GM19043 (cell line): ENCODE measurements around the gene TOX2.

Experiments
- ATAC-seq: cut with Tn5 transposase; IDR thresholded peaks from one replicate; pipeline ENCODE4 v1.9.1; 2021; ENCODE audit warnings: low read depth; ENCODE audit not compliant: unreplicated experiment

The TOX2 gene

GRCh38 chr20:43994486-43995100, 79.9 kb downstream of the TOX2 start:
- no peak for ATAC-seq

- no peak for ATAC-seq
Measured at GRCh38 chr20:43995645-43996044, 81.0 kb downstream of the TOX2 start.

DNA sequence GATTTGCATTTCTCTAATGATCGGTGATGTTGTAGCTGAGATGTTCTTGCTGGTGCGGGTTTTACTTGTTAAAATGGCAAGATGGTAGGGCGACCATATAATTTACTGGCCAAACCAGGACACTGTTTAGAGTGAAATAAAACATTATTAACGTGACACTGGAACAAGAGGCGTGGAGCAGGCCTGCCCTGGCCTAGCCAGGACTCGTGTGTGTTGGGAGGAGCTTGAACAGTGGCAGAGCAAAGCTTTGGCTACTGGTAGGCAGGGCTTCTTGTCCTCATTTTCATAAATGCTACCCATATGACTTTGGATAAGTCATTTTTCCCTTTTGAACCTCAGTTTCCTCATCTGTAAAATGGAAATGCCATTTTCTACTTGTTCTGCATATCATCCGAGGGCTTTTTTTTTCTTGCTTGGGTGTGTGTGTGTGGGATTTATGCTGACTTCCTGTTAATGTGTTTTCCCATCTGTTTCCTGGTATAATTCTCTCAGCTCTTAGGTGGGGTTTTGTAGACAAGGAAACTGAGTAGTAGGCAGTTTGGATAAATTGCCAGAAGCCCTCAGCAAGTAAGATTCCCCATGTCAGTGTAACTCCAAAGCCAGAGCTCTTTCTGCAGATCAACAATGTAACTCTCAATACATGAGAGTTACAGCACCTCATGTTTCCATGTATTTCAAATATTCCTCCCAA, 81.7 kb downstream of the TOX2 start:
- ATAC-seq = no peak

GRCh38 chr20:43999848-44000247, 85.2 kb downstream of the TOX2 start:
- no peak for ATAC-seq

GRCh38 chr20:44001667-44002596, 87.3 kb downstream of the TOX2 start:
- peak; percentile 67 for ATAC-seq

GRCh38 chr20:44002861-44003260, 88.2 kb downstream of the TOX2 start:
- no peak for ATAC-seq

DNA sequence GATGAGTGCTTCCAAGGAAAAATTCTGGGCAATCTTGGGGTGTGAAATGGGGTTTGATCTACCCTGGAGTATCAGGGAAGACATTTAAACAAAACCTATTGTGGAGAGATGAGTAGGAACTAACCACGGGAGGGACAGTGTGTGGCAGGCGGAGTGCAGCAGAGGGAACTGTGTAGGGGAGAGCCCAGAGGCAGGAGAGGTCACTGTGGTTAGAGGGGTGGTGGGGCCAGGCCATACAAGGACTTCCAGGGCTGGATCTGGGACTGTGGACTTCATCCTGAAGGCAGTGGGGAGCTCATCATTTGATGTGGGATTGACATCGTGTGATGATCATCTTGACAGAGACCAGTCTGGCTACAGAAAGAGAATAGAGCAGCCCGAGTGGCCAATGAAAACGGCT, 89.0 kb downstream of the TOX2 start:
- no peak for ATAC-seq

- no peak for ATAC-seq
Measured at GRCh38 chr20:44004306-44004915, 89.8 kb downstream of the TOX2 start.

GRCh38 chr20:44005661-44006060, 91.0 kb downstream of the TOX2 start:
- ATAC-seq = no peak

DNA sequence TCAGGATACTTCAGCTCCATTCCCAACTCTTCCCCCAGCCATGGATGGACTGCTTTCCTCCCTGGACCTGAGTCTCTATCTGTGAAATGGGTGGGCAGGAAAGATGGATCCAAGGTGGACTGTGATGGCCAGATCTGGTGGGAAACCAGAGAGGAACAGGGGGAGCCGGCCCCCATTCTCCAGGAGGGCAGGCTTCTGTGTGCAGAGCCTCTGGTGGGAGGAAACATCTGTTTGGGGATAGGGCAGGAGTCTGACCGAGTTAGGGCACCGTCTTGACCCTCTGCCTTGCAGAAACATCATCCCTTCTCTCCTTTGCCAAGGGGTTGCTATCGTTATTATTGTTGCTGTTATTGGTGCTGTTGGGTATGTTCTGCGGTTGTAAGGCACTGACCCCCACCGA, 91.5 kb downstream of the TOX2 start:
- no peak for ATAC-seq

GRCh38 chr20:44006578-44006977, 91.9 kb downstream of the TOX2 start:
- no peak for ATAC-seq

- no peak for ATAC-seq
Measured at GRCh38 chr20:44008806-44009678, 94.4 kb downstream of the TOX2 start.

DNA sequence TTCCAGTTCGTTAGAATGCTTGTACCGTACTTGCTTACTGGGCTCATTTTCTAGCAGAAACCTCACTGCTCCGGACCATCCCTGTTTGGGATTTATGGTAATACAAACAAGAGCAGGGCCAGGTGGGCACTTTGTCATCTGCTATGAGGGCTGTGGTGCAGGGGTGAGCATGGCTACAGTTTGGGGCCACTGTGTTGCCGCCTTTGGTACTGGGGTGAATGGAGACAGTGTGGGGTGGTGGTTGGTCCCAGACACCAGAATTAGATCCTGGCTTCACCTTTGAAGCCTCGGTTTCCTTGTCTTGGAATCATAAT, 95.0 kb downstream of the TOX2 start:
- ATAC-seq = no peak

- no peak for ATAC-seq
Measured at GRCh38 chr20:44010162-44010704, 95.6 kb downstream of the TOX2 start.

GRCh38 chr20:44011251-44011940, 96.7 kb downstream of the TOX2 start:
- no peak for ATAC-seq

GRCh38 chr20:44012466-44013226, 98.0 kb downstream of the TOX2 start:
- ATAC-seq = no peak

- no peak for ATAC-seq
Measured at GRCh38 chr20:44014807-44015732, 100.4 kb downstream of the TOX2 start.

DNA sequence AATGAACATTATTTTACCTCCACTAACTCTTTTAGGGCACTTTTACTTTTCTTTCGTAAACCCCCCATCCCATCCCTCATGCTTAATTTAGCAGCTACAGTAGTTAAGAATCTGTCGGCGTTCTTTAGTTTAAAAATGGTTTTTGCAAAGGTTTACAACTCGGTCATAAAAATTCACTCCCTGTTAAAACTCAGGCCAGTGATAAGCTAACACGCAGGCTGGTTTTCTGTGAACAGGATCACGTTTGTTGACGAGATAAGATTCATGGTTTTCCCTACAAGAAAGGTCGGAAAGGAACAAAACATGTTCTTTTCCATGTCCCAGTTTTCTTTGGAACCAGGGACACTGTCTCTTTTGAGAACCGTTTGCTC, 101.1 kb downstream of the TOX2 start:
- no peak for ATAC-seq
